HL-60 (cell line): ENCODE results near the gene SBNO2.

Experiments used
- DNase-seq, 2 experiments: peaks; one replicate each; pipeline ENCODE4 v3.0.0-alpha.2; 2010 to 2020; ENCODE audit warnings: low read depth in 1 of 2, low spot score in 1 of 2
- H3K27ac ChIP-seq: fragments of 250-450 bp; sonication (Bioruptor Pico); replicated peaks from 2 replicates; pipeline ENCODE4 v1.5.1; 2020; ENCODE audit warnings: mild to moderate bottlenecking, moderate library complexity
- H3K27me3 ChIP-seq: fragments of 250-450 bp; sonication (Bioruptor Pico); 2 replicates; pipeline ENCODE4 v1.5.1; 2021; ENCODE audit warnings: mild to moderate bottlenecking, moderate library complexity; ENCODE audit not compliant: insufficient read depth, poor library complexity, severe bottlenecking
- H3K4me3 ChIP-seq: replicated peaks from 2 replicates; pipeline ENCODE4 v1.5.1; 2011; ENCODE audit warnings: mild to moderate bottlenecking, control low read depth, low read length; ENCODE audit not compliant: insufficient read depth
- GABPA ChIP-seq: IDR thresholded peaks from 2 replicates; pipeline ENCODE4 v1.6.1; 2012; ENCODE audit warnings: low read depth
- POLR2AphosphoS5 ChIP-seq: IDR thresholded peaks from 2 replicates; pipeline ENCODE4 v1.6.1; 2012; ENCODE audit warnings: low read depth
- SPI1 ChIP-seq: IDR thresholded peaks from 2 replicates; pipeline ENCODE4 v1.6.1; 2012; ENCODE audit warnings: low read depth, mild to moderate bottlenecking, borderline replicate concordance
- TF ChIP-seq, protein P1 (sequence below): IDR thresholded peaks from 2 replicates; pipeline ENCODE4 v1.6.1; 2012; ENCODE audit warnings: low read depth; ENCODE audit not compliant: insufficient replicate concordance
- TF ChIP-seq, protein P2 (sequence below): IDR thresholded peaks from one replicate; pipeline ENCODE4 v1.5.1; 2011; ENCODE audit warnings: low read length, control low read depth, inconsistent platforms; ENCODE audit not compliant: insufficient read depth

The SBNO2 gene

DNA sequence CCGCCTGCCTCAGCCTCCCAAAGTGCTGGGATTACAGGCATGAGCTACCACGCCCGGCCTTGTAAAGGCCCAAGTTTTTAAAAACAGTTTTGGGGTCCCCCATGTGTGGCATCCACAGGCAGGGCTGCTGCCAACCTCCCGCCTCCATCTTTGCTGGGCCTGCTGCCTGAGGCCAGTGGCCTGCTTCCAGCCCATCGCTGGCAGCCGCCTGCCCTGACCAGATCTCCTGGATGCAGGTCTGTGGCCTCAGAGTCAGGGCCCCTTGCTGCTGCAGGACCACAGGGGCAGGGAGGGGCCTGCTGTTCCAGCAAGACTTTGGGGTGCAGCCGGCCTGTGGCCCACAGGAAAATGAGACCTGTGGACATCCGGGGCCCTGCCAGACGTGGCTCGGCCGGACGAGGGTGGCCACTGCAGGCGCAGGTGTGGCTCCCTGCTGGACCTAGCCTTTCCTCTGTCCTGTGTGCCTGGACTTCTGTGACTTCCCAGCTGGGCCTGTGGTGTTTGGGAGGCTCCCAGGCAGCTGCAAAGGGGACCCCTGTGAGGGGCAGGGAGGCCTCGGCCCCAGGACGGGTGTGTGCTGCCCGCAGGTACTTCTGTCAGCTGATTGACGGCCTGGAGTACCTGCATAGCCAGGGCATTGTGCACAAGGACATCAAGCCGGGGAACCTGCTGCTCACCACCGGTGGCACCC lies 45.9 kb upstream of the SBNO2 start:
- no peak for DNase-seq
- Histone ChIP-seq H3K27me3 (no peaks in the 10 kb centered on the region), H3K27ac (no peak overlapping the region), H3K4me3 (no peak overlapping the region)
- no peak for TF ChIP-seq GABPA
- TF ChIP-seq, protein P1, sequence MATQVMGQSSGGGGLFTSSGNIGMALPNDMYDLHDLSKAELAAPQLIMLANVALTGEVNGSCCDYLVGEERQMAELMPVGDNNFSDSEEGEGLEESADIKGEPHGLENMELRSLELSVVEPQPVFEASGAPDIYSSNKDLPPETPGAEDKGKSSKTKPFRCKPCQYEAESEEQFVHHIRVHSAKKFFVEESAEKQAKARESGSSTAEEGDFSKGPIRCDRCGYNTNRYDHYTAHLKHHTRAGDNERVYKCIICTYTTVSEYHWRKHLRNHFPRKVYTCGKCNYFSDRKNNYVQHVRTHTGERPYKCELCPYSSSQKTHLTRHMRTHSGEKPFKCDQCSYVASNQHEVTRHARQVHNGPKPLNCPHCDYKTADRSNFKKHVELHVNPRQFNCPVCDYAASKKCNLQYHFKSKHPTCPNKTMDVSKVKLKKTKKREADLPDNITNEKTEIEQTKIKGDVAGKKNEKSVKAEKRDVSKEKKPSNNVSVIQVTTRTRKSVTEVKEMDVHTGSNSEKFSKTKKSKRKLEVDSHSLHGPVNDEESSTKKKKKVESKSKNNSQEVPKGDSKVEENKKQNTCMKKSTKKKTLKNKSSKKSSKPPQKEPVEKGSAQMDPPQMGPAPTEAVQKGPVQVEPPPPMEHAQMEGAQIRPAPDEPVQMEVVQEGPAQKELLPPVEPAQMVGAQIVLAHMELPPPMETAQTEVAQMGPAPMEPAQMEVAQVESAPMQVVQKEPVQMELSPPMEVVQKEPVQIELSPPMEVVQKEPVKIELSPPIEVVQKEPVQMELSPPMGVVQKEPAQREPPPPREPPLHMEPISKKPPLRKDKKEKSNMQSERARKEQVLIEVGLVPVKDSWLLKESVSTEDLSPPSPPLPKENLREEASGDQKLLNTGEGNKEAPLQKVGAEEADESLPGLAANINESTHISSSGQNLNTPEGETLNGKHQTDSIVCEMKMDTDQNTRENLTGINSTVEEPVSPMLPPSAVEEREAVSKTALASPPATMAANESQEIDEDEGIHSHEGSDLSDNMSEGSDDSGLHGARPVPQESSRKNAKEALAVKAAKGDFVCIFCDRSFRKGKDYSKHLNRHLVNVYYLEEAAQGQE = no peak
- TF ChIP-seq SPI1 = no peak
- no peak for TF ChIP-seq POLR2AphosphoS5
- TF ChIP-seq, protein P2, sequence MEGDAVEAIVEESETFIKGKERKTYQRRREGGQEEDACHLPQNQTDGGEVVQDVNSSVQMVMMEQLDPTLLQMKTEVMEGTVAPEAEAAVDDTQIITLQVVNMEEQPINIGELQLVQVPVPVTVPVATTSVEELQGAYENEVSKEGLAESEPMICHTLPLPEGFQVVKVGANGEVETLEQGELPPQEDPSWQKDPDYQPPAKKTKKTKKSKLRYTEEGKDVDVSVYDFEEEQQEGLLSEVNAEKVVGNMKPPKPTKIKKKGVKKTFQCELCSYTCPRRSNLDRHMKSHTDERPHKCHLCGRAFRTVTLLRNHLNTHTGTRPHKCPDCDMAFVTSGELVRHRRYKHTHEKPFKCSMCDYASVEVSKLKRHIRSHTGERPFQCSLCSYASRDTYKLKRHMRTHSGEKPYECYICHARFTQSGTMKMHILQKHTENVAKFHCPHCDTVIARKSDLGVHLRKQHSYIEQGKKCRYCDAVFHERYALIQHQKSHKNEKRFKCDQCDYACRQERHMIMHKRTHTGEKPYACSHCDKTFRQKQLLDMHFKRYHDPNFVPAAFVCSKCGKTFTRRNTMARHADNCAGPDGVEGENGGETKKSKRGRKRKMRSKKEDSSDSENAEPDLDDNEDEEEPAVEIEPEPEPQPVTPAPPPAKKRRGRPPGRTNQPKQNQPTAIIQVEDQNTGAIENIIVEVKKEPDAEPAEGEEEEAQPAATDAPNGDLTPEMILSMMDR = no peak

DNA sequence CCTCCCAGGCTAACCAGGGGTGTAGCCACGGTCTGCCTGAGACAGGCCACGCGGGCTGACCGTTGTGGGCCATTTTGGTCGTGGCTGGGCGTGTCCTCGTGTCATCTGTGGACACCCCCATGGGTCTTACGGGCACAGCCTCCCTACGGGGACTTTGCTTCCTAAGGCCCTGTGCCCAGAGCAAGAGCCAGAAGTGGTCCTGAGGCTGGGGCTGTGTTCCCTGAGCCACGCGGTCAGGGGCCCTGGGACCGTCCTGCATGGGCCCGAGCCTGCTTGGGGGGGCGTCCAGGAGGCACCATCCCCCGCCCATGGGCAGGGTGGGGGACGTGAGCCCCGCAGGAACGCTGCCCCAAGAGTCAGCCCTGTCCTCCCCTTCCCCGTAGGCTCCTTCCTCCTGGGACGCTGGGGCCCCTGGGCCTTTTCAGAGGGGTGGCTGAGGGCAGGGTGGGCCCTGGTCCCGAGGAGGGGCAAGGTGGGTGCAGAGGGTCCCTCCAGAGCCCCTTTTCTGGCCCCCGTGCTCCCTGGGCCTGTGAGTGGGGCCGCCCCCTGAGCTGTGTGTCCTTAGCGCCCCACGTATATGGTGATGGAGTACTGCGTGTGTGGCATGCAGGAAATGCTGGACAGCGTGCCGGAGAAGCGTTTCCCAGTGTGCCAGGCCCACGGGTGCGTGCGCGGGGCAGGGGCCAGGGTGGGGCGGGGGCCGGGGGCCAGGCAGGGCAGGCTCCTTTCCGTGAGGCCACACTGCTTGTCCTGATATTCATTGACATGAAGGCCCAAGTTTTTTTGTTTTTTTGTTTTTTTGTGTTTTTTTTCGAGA lies 44.9 kb upstream of the SBNO2 start:
- H3K27me3 ChIP-seq = no peaks in the 10 kb centered on the region
- no peak overlapping the region for H3K27ac ChIP-seq
- DNase-seq = no peak
- no peak overlapping the region for H3K4me3 ChIP-seq
- TF ChIP-seq POLR2AphosphoS5 (no peak), SPI1 (no peak), GABPA (no peak)
- TF ChIP-seq, protein P1 = no peak
- TF ChIP-seq, protein P2 = no peak

DNA sequence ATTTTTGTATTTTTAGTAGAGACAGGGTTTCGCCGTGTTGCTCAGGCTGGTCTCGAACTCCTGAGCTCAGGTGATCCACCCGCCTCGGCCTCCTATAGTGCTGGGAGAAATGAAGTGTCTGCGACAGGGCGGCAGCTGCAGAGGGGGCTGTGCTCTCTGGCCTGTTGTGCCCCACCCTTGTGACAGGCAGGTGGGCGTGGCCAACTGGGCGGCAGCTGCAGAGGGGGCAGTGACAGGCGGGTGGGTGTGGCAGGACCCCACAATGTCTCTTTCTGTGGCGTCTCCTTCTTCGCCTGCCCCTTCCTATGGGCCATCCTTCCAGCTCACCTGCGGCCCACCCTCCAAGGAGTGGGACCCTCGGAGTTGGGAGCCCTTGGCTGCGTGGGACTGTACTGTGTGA lies 43.3 kb upstream of the SBNO2 start:
- TF ChIP-seq, protein P2 = no peak
- TF ChIP-seq GABPA (no peak), POLR2AphosphoS5 (no peak), SPI1 (no peak)
- TF ChIP-seq, protein P1 = no peak
- Histone ChIP-seq H3K27me3 (no peaks in the 10 kb centered on the region), H3K4me3 (no peak overlapping the region), H3K27ac (no peak overlapping the region)
- DNase-seq = no peak
